ENCODE results near the gene PXT1. TPM values are rescaled to one million over a fixed set of nuclear protein-coding genes. Genes with fewer than 3 reads are reported as not detected.
A peak's percentile ranks its signal among the peaks of the same experiment; 100 is the strongest.

PXT1 gene
- total RNA-seq, 1 donor from 2014 or later = not detected

GRCh38 chr6:36392621-36393020, 50.0 kb downstream of the PXT1 start:
- DNase-seq (ENCODE audit: low spot score) = no peak

- DNase-seq (ENCODE audit: low spot score) = no peak
These were observed 53.3 kb downstream of the PXT1 start for GRCh38 chr6:36389353-36389752.

GRCh38 chr6:36387440-36388303, 55.0 kb downstream of the PXT1 start, which contains the start of gene ETV7:
Gene ETV7 (minus strand): TSS chr6:36387669. CDS start chr6:36387541, 128 bp downstream.
- DNase-seq (ENCODE audit: low spot score) = no peak

GRCh38 chr6:36386495-36387439, 55.9 kb downstream of the PXT1 start:
- DNase-seq (ENCODE audit: low spot score) = peak; percentile 68

GRCh38 chr6:36384095-36384494, 58.6 kb downstream of the PXT1 start:
- no peak for DNase-seq (ENCODE audit: low spot score)

GRCh38 chr6:36383606-36384005, 59.0 kb downstream of the PXT1 start:
- DNase-seq (ENCODE audit: low spot score) = no peak

- no peak for DNase-seq (ENCODE audit: low spot score)
These were observed 59.7 kb downstream of the PXT1 start for GRCh38 chr6:36382976-36383375.

- DNase-seq (ENCODE audit: low spot score) = no peak
These were observed 60.9 kb downstream of the PXT1 start for GRCh38 chr6:36381502-36382389.

GRCh38 chr6:36380166-36380565, 62.5 kb downstream of the PXT1 start:
- no peak for DNase-seq (ENCODE audit: low spot score)

- no peak for DNase-seq (ENCODE audit: low spot score)
These were observed 63.7 kb downstream of the PXT1 start for GRCh38 chr6:36378936-36379335.

- no peak for DNase-seq (ENCODE audit: low spot score)
These were observed 64.3 kb downstream of the PXT1 start for GRCh38 chr6:36378243-36378920.

GRCh38 chr6:36377594-36377993, 65.1 kb downstream of the PXT1 start:
- no peak for DNase-seq (ENCODE audit: low spot score)

- DNase-seq (ENCODE audit: low spot score) = no peak
These were observed 65.9 kb downstream of the PXT1 start for GRCh38 chr6:36376742-36377141.

GRCh38 chr6:36376183-36376582, 66.5 kb downstream of the PXT1 start:
- DNase-seq (ENCODE audit: low spot score) = no peak

GRCh38 chr6:36375644-36376155, 67.0 kb downstream of the PXT1 start:
- DNase-seq (ENCODE audit: low spot score) = no peak

GRCh38 chr6:36374972-36375371, 67.7 kb downstream of the PXT1 start:
- no peak for DNase-seq (ENCODE audit: low spot score)

- no peak for DNase-seq (ENCODE audit: low spot score)
These were observed 68.5 kb downstream of the PXT1 start for GRCh38 chr6:36374194-36374593.

- DNase-seq (ENCODE audit: low spot score) = peak; percentile 57
These were observed 69.2 kb downstream of the PXT1 start for GRCh38 chr6:36373368-36374019.

- DNase-seq (ENCODE audit: low spot score) = no peak
These were observed 70.6 kb downstream of the PXT1 start for GRCh38 chr6:36372088-36372487.

- DNase-seq (ENCODE audit: low spot score) = no peak
These were observed 71.4 kb downstream of the PXT1 start for GRCh38 chr6:36371211-36371610.
